ENCODE results near the gene TRMT11. TPM values are rescaled to one million over a fixed set of nuclear protein-coding genes. Genes with fewer than 3 reads are reported as not detected.

TRMT11 gene
- total RNA-seq, 4 donors from 2014 or later, result 21.5 to 69.2 (median 47.8) TPM

GRCh38 chr6:125981571-125982185, 4.7 kb upstream of the TRMT11 start:
- no peak for TF ChIP-seq POLR2A (IDR thresholded peaks at IDR 0.05)
- TF ChIP-seq, protein P1, sequence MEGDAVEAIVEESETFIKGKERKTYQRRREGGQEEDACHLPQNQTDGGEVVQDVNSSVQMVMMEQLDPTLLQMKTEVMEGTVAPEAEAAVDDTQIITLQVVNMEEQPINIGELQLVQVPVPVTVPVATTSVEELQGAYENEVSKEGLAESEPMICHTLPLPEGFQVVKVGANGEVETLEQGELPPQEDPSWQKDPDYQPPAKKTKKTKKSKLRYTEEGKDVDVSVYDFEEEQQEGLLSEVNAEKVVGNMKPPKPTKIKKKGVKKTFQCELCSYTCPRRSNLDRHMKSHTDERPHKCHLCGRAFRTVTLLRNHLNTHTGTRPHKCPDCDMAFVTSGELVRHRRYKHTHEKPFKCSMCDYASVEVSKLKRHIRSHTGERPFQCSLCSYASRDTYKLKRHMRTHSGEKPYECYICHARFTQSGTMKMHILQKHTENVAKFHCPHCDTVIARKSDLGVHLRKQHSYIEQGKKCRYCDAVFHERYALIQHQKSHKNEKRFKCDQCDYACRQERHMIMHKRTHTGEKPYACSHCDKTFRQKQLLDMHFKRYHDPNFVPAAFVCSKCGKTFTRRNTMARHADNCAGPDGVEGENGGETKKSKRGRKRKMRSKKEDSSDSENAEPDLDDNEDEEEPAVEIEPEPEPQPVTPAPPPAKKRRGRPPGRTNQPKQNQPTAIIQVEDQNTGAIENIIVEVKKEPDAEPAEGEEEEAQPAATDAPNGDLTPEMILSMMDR (IDR thresholded peaks at IDR 0.05), result no peak
- intact Hi-C loops (cut with DNase I; ENCODE audit: low total_unique reads), result no loop called here
- no peaks in the 10 kb centered on the region for H3K4me1 ChIP-seq
- no peaks in the 10 kb centered on the region for H3K9me3 ChIP-seq
- H3K36me3 ChIP-seq, result no peaks in the 10 kb centered on the region
- no peak overlapping the region for H3K4me3 ChIP-seq
- H3K27ac ChIP-seq, result no peak overlapping the region
- H3K27me3 ChIP-seq, result no peaks in the 10 kb centered on the region
- no peak for DNase-seq

DNA sequence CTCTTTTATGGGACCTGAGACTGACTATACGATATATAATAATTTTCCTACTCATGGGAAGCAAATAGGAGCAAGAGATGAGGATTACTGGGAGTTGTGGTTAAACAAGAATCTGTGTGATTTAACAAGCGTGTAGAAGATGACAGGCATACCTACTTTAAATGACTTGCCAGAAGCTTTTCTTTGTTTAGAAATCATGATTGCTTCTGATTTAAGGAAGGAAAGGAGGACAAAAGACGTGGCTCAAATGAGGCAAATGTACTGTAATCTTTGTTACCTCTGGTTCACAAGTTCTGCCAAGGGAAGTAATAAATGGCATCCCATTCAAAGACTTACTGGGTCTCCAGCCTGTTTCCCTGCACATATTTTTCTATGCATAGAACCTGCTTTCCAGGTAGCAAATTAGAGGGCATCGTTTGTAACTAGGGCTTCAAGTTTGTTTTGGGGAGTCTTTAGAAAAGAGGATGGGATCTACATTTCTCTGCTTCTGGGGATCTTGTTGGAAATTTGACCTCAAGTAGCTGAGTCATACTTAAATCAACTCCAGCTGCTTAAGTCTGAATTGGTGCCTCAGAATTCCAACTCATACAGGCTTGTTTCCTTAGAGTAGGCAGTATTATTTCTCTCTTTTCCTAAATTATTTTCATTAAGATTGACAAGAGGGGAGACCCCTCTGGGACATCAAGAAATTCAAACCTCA, 2.9 kb upstream of the TRMT11 start:
- Histone ChIP-seq H3K36me3 (no peaks in the 10 kb centered on the region), H3K27me3 (no peaks in the 10 kb centered on the region), H3K9me3 (no peaks in the 10 kb centered on the region), H3K4me3 (no peak overlapping the region), H3K4me1 (no peaks in the 10 kb centered on the region), H3K27ac (no peak overlapping the region)
- no peak for DNase-seq
- no peak for TF ChIP-seq POLR2A (IDR thresholded peaks at IDR 0.05)
- TF ChIP-seq, protein P1 (IDR thresholded peaks at IDR 0.05), result no peak
- intact Hi-C loops (cut with DNase I; ENCODE audit: low total_unique reads), result no loop called here

DNA sequence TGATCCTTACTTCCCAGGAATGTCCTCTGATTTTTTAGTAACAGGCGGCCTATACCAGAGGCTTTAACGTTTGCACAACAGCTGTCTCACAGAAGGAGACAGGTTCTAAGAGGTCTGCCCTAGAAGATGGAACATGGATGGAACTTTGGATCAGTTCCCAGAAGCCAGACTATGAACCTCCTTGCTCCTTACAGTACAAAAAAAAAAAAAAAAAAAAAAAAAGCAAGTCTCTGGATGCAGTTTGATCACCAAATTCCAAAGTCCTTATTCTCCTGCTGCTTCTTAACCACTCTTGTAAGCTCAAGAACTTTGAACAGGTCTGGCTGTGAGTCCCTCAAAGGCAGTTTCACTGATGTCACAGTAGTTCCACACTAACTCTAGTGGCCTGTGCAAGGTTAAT, 2.0 kb upstream of the TRMT11 start:
- Histone ChIP-seq H3K9me3 (no peaks in the 10 kb centered on the region), H3K4me3 (no peak overlapping the region), H3K36me3 (no peaks in the 10 kb centered on the region), H3K27me3 (no peaks in the 10 kb centered on the region), H3K27ac (no peak overlapping the region), H3K4me1 (no peaks in the 10 kb centered on the region)
- intact Hi-C loops (cut with DNase I; ENCODE audit: low total_unique reads), result no loop called here
- no peak for DNase-seq
- TF ChIP-seq, protein P1 (IDR thresholded peaks at IDR 0.05), result no peak
- no peak for TF ChIP-seq POLR2A (IDR thresholded peaks at IDR 0.05)

- intact Hi-C loops (cut with DNase I; ENCODE audit: low total_unique reads), result no loop called here
- no peak for TF ChIP-seq POLR2A (IDR thresholded peaks at IDR 0.05)
- TF ChIP-seq, protein P1 (IDR thresholded peaks at IDR 0.05), result no peak
- no peaks in the 10 kb centered on the region for H3K27me3 ChIP-seq
- DNase-seq, result no peak
- no peaks in the 10 kb centered on the region for H3K36me3 ChIP-seq
- no peaks in the 10 kb centered on the region for H3K9me3 ChIP-seq
- no peaks in the 10 kb centered on the region for H3K4me1 ChIP-seq
- peak overlapping the region; percentile 62 to 69 for H3K4me3 ChIP-seq
- H3K27ac ChIP-seq, result peak overlapping the region; percentile 80 to 82
Observed at GRCh38 chr6:125985522-125985921, 818 bp upstream of the TRMT11 start.

GRCh38 chr6:125985979-125986300, 400 bp upstream of the TRMT11 start:
- intact Hi-C loops (cut with DNase I; ENCODE audit: low total_unique reads), result no loop called here
- peak overlapping the region; percentile 80 to 82 for H3K27ac ChIP-seq
- no peaks in the 10 kb centered on the region for H3K4me1 ChIP-seq
- no peaks in the 10 kb centered on the region for H3K36me3 ChIP-seq
- H3K4me3 ChIP-seq, result peak overlapping the region; percentile 62 to 69
- TF ChIP-seq, protein P1 (IDR thresholded peaks at IDR 0.05), result no peak
- H3K27me3 ChIP-seq, result no peaks in the 10 kb centered on the region
- H3K9me3 ChIP-seq, result no peaks in the 10 kb centered on the region
- no peak for DNase-seq
